Smooth muscle cell (in vitro differentiated cells): ENCODE measurements around the gene NDUFS7. TPM values are rescaled to one million over a fixed set of nuclear protein-coding genes. Genes with fewer than 3 reads are reported as not detected.

Experiments used
- DNase-seq: peaks from one replicate; lab custom pipeline; 2025; ENCODE audit not compliant: unreplicated experiment; lab: John Stamatoyannopoulos, UW
- H2AFZ ChIP-seq: fragments of 200-600 bp; sonication (generic); 2 replicates; pipeline ENCODE4 v1.6.0; 2016; ENCODE audit warnings: antibody characterized with exemption, low read depth, mild to moderate bottlenecking
- H3F3A ChIP-seq: fragments of 200-600 bp; sonication (generic); 2 replicates; pipeline ENCODE4 v1.6.0; 2017; ENCODE audit warnings: antibody characterized with exemption, low read depth
- H3K27ac ChIP-seq: fragments of 200-600 bp; sonication (generic); 2 replicates; pipeline ENCODE4 v1.5.1; 2016; ENCODE audit warnings: low read depth, mild to moderate bottlenecking
- H3K27me3 ChIP-seq: fragments of 200-600 bp; sonication (generic); 2 replicates; pipeline ENCODE4 v1.6.1; 2016; ENCODE audit warnings: low read depth, mild to moderate bottlenecking
- H3K36me3 ChIP-seq: fragments of 200-600 bp; sonication (generic); 2 replicates; pipeline ENCODE4 v1.5.1; 2016; ENCODE audit warnings: low read depth
- H3K4me1 ChIP-seq: fragments of 200-600 bp; sonication (generic); 2 replicates; pipeline ENCODE4 v1.5.1; 2016; ENCODE audit warnings: low read depth
- H3K4me2 ChIP-seq: fragments of 200-600 bp; sonication (generic); 2 replicates; pipeline ENCODE4 v1.6.0; 2016; ENCODE audit warnings: mild to moderate bottlenecking
- H3K4me3 ChIP-seq: fragments of 200-600 bp; sonication (generic); 2 replicates; pipeline ENCODE4 v1.5.1; 2016; ENCODE audit warnings: mild to moderate bottlenecking
- H3K79me2 ChIP-seq: fragments of 200-600 bp; sonication (generic); 2 replicates; pipeline ENCODE4 v1.6.0; 2016; ENCODE audit warnings: low read depth, mild to moderate bottlenecking
- H3K9ac ChIP-seq: fragments of 200-600 bp; sonication (generic); 2 replicates; pipeline ENCODE4 v1.6.0; 2016; ENCODE audit warnings: low read depth
- H3K9me3 ChIP-seq: fragments of 200-600 bp; sonication (generic); replicated peaks from 2 replicates; pipeline ENCODE4 v1.5.1; 2016; ENCODE audit warnings: low read depth
- H4K20me1 ChIP-seq: fragments of 200-600 bp; sonication (generic); 2 replicates; pipeline ENCODE4 v1.6.0; 2016; ENCODE audit warnings: low read depth
- CTCF ChIP-seq: fragments of 200-600 bp; sonication (generic); IDR thresholded peaks from 2 replicates; pipeline ENCODE4 v1.5.1; 2017; ENCODE audit warnings: borderline replicate concordance, mild to moderate bottlenecking, antibody characterized with exemption; ENCODE audit not compliant: insufficient read depth, poor library complexity, severe bottlenecking
- WGBS: methylation state at CpG from one replicate; pipeline ENCODE4 v1.1.7; 2016; ENCODE audit warnings: low lambda C conversion rate; 5-methylcytosine and 5-hydroxymethylcytosine counted together
- polyA plus RNA-seq: library from polyadenylated mRNA; unstranded; fragments of >200 nt; fragmentation: Nextera tagmentation; extraction: Ambion mirVana; gene quantifications from 2 replicates; pipeline ENCODE4 v1.2.1, GENCODE V29; 2016
- total RNA-seq: library from RNA; depleted of rRNA; stranded (reverse); fragments of >200 nt; gene quantifications from 2 replicates; pipeline ENCODE4 v1.2.3, GENCODE V29; 2014

Gene NDUFS7
- total and polyA plus RNA-seq, 2 experiments from 2014 or later, result 95.8 to 245 TPM

GRCh38 chr19:1408300-1409203 lies 24.8 kb downstream of the NDUFS7 start:
- H3F3A ChIP-seq, result peaks cover 11% of the 10 kb centered on the region
- H3K27ac ChIP-seq, result peak overlapping the region; percentile 95
- DNase-seq, result peak; percentile 32
- no peaks in the 10 kb centered on the region for H3K36me3 ChIP-seq
- H3K4me1 ChIP-seq, result peaks cover 13% of the 10 kb centered on the region
- H2AFZ ChIP-seq, result no peak overlapping the region
- H3K4me2 ChIP-seq, result peak overlapping the region; percentile 95
- peaks cover 58% of the 10 kb centered on the region for H3K79me2 ChIP-seq
- 3% methylated on average over 55 of the region's 69 CpGs for WGBS
- H3K9ac ChIP-seq, result peak overlapping the region; percentile 96
- TF ChIP-seq CTCF, result no peak
- peak overlapping the region; percentile 95 for H3K4me3 ChIP-seq
- H4K20me1 ChIP-seq, result peaks cover 51% of the 10 kb centered on the region
- no peaks in the 10 kb centered on the region for H3K27me3 ChIP-seq
- H3K9me3 ChIP-seq, result no peaks in the 10 kb centered on the region

GRCh38 chr19:1409204-1410005 lies 25.7 kb downstream of the NDUFS7 start:
- no peak for TF ChIP-seq CTCF
- H4K20me1 ChIP-seq, result peaks cover 59% of the 10 kb centered on the region
- peak overlapping the region; percentile 95 for H3K27ac ChIP-seq
- peak overlapping the region; percentile 95 for H3K4me3 ChIP-seq
- peak overlapping the region; percentile 96 for H3K9ac ChIP-seq
- WGBS, result 86% methylated on average over 33 of the region's 33 CpGs
- DNase-seq, result no peak
- H2AFZ ChIP-seq, result no peak overlapping the region
- peaks cover 13% of the 10 kb centered on the region for H3K4me1 ChIP-seq
- H3F3A ChIP-seq, result peaks cover 15% of the 10 kb centered on the region
- peaks cover 67% of the 10 kb centered on the region for H3K79me2 ChIP-seq
- H3K4me2 ChIP-seq, result peak overlapping the region; percentile 95
- no peaks in the 10 kb centered on the region for H3K9me3 ChIP-seq
- H3K27me3 ChIP-seq, result no peaks in the 10 kb centered on the region
- H3K36me3 ChIP-seq, result no peaks in the 10 kb centered on the region

GRCh38 chr19:1410136-1410786 lies 26.6 kb downstream of the NDUFS7 start:
- H3F3A ChIP-seq, result peaks cover 21% of the 10 kb centered on the region
- H3K79me2 ChIP-seq, result peaks cover 72% of the 10 kb centered on the region
- DNase-seq, result no peak
- no peak for TF ChIP-seq CTCF
- H3K27me3 ChIP-seq, result no peaks in the 10 kb centered on the region
- no peak overlapping the region for H2AFZ ChIP-seq
- H3K4me3 ChIP-seq, result no peak overlapping the region
- H3K9ac ChIP-seq, result no peak overlapping the region
- H3K9me3 ChIP-seq, result no peaks in the 10 kb centered on the region
- H4K20me1 ChIP-seq, result peaks cover 66% of the 10 kb centered on the region
- peak overlapping the region; percentile 95 for H3K4me2 ChIP-seq
- 90% methylated on average over 22 of the region's 23 CpGs for WGBS
- H3K36me3 ChIP-seq, result no peaks in the 10 kb centered on the region
- H3K27ac ChIP-seq, result no peak overlapping the region
- peaks cover 17% of the 10 kb centered on the region for H3K4me1 ChIP-seq
